Stomach (tissue), 19 donors: ENCODE data around the gene SF3A2. TPM values are rescaled to one million over a fixed set of nuclear protein-coding genes. Genes with fewer than 3 reads are reported as not detected.
A peak's percentile ranks its signal among the peaks of the same experiment; 100 is the strongest.

Experiments used
- DNase-seq, 2 donors: peaks; one replicate each; pipeline versions ENCODE4 v3.0.0 to v3.0.0-alpha.2; 2013 to 2019
- H3K27ac ChIP-seq, 5 donors: fragments of 200-600 bp in 4 of 5; sonication (generic) in 4 of 5; one replicate each; pipeline ENCODE4 v1.5.1; 2013 to 2019; ENCODE audit warnings: mild to moderate bottlenecking in 1 of 5, moderate library complexity in 1 of 5
- H3K27me3 ChIP-seq, 3 donors: fragments of 200-600 bp; sonication (generic); one replicate each; pipeline ENCODE4 v1.5.1; 2017 to 2019; ENCODE audit warnings: mixed run types in 1 of 3
- H3K36me3 ChIP-seq, 4 donors: fragments of 200-600 bp; sonication (generic); 1 replicate in 3 of 4; 2 replicates in 1 of 4; pipeline ENCODE4 v1.5.1; 2016 to 2019
- H3K4me1 ChIP-seq, 4 donors: fragments of 200-600 bp; sonication (generic); one replicate each; pipeline ENCODE4 v1.5.1; 2016 to 2019
- H3K4me3 ChIP-seq, 4 donors: fragments of 200-600 bp; sonication (generic) in 3 of 4; one replicate each; pipeline ENCODE4 v1.5.1; 2016 to 2019; ENCODE audit warnings: mild to moderate bottlenecking in 1 of 4
- H3K9me3 ChIP-seq, 4 donors: fragments of 200-600 bp; sonication (generic); one replicate each; pipeline ENCODE4 v1.5.1; 2016 to 2019
- EP300 ChIP-seq: sonication (generic); formaldehyde crosslinking; IDR thresholded peaks from one replicate; pipeline ENCODE4 v1.6.1; 2017; ENCODE audit warnings: antibody characterized with exemption
- POLR2A ChIP-seq, 4 donors: fragments of 450-650 bp; IDR thresholded peaks; one replicate each; pipeline ENCODE4 v1.6.1; 2016; ENCODE audit warnings: antibody characterized with exemption in 4 of 4, control low read depth in 2 of 4, mild to moderate bottlenecking in 1 of 4, moderate library complexity in 1 of 4
- POLR2AphosphoS5 ChIP-seq, 3 donors: sonication (generic); formaldehyde crosslinking; IDR thresholded peaks; one replicate each; pipeline ENCODE4 v1.6.1; 2016; ENCODE audit warnings: antibody characterized with exemption in 3 of 3
- WGBS, 5 donors: extraction: QIAGEN DNeasy Blood & Tissue Kit in 3 of 5; methylation state at CpG; one replicate each; pipeline versions ENCODE4 v1.1.5 to v1.1.7; 2013 to 2018; 5-methylcytosine and 5-hydroxymethylcytosine counted together
- intact Hi-C: fragments of 100-400 bp; cut with DNase I; formaldehyde crosslinking; loops from one replicate; pipeline ENCODE4 v1.15.1; 2023; ENCODE audit warnings: low total_unique reads
- long read RNA-seq, 10 donors: transcript quantifications; one replicate each; lab custom pipeline, GENCODE V29; 2026
- polyA plus RNA-seq, 3 donors: library from polyadenylated mRNA; stranded (reverse); fragments of 200-250 nt; gene quantifications; one replicate each; pipeline ENCODE4 v1.2.3, GENCODE V29; 2013
- total RNA-seq, 5 donors: library from RNA; depleted of rRNA; stranded (reverse); fragments of >200 nt; gene quantifications; one replicate each; pipeline versions ENCODE4 v1.1.0 to v1.2.3, GENCODE V29; 2014 to 2016
- TF ChIP-seq, protein P1 (sequence below), 7 experiments: fragments of 450-650 bp in 4 of 7; fragments of 200-600 bp in 3 of 7; sonication (generic) in 3 of 7; IDR thresholded peaks; one replicate each; pipeline ENCODE4 v1.5.1; 2016 to 2019; ENCODE audit warnings: antibody characterized with exemption in 7 of 7, control low read depth in 2 of 7, mild to moderate bottlenecking in 1 of 7
- donor health status: healthy with polysubstance abuse.
- donor health status: Bipolar disorder and iron deficiency.
- donor health status: healthy.

SF3A2 gene
- total RNA-seq, result 100 to 1,000 TPM in 1 of 5 donors, 10 to 100 TPM in 4; 25.8 to 214 (median 33.9) TPM
- 10 to 100 TPM; 33.3 to 42.4 (median 40.2) TPM for polyA plus RNA-seq
- long read RNA-seq, donor 1, transcript SF3A2-201 (9 exons, 1,963 nt), result major isoform, 13 of 13 reads
- long read RNA-seq, donor 1, partial matches to known transcripts, result 0 of 13 reads
- long read RNA-seq, donor 1, other reads (novel, unspliced or antisense), result 0 of 13 reads
- long read RNA-seq, donor 2, transcript SF3A2-201 (9 exons, 1,963 nt), result major isoform, 12 of 12 reads
- long read RNA-seq, donor 2, partial matches to known transcripts, result 0 of 12 reads
- long read RNA-seq, donor 2, other reads (novel, unspliced or antisense), result 0 of 12 reads
- long read RNA-seq, donor 3, transcript SF3A2-201 (9 exons, 1,963 nt), result major isoform, 6 of 10 reads
- long read RNA-seq, donor 3, partial matches to known transcripts, result 0 of 10 reads
- long read RNA-seq, donor 3, other reads (novel, unspliced or antisense), result 0 of 10 reads
- long read RNA-seq, donor 4, partial matches to known transcripts, result 0 of 2 reads
- long read RNA-seq, donor 4, other reads (novel, unspliced or antisense), result 0 of 2 reads
- long read RNA-seq, donor 5, transcript SF3A2-201 (9 exons, 1,963 nt), result major isoform, 36 of 79 reads
- long read RNA-seq, donor 5, partial matches to known transcripts, result 43 of 79 reads
- long read RNA-seq, donor 5, other reads (novel, unspliced or antisense), result 0 of 79 reads
- long read RNA-seq, donor 6, transcript SF3A2-201 (9 exons, 1,963 nt), result major isoform, 35 of 51 reads
- long read RNA-seq, donor 6, partial matches to known transcripts, result 14 of 51 reads
- long read RNA-seq, donor 6, other reads (novel, unspliced or antisense), result 0 of 51 reads
- long read RNA-seq, donor 7, transcript SF3A2-201 (9 exons, 1,963 nt), result major isoform, 29 of 71 reads
- long read RNA-seq, donor 7, partial matches to known transcripts, result 42 of 71 reads
- long read RNA-seq, donor 7, other reads (novel, unspliced or antisense), result 0 of 71 reads
- long read RNA-seq, donor 8, transcript SF3A2-201 (9 exons, 1,963 nt), result major isoform, 18 of 19 reads
- long read RNA-seq, donor 8, partial matches to known transcripts, result 0 of 19 reads
- long read RNA-seq, donor 8, other reads (novel, unspliced or antisense), result 0 of 19 reads
- long read RNA-seq, donor 9, transcript SF3A2-201 (9 exons, 1,963 nt), result major isoform, 10 of 12 reads
- long read RNA-seq, donor 9, partial matches to known transcripts, result 0 of 12 reads
- long read RNA-seq, donor 9, other reads (novel, unspliced or antisense), result 0 of 12 reads
- long read RNA-seq, donor 10, transcript SF3A2-201 (9 exons, 1,963 nt), result major isoform, 5 of 5 reads
- long read RNA-seq, donor 10, partial matches to known transcripts, result 0 of 5 reads
- long read RNA-seq, donor 10, other reads (novel, unspliced or antisense), result 0 of 5 reads

- 0% methylated on average over 23 to 78 of the region's 80 CpGs for WGBS, 5 donors
- peak; percentile 97 to 99 for DNase-seq
- Histone ChIP-seq H3K4me3 (peak within 1 kb of the TSS; percentile 74 to 99 (median 91)), H3K36me3 (peaks cover 11 to 30% (median 29%) of the 10 kb centered on the region in 4 donors), H3K4me1 (peaks cover 60 to 86% (median 82%) of the 10 kb centered on the region in 4 donors), H3K9me3 (no peaks in the 10 kb centered on the region), H3K27ac (peak within 1 kb of the TSS; percentile 92 to 99 (median 99)), H3K27me3 (no peaks in the 10 kb centered on the region)
- TF ChIP-seq POLR2A (IDR thresholded peaks at IDR 0.05) (peak in 2 of 4 donors; percentile 37 to 48), POLR2AphosphoS5 (IDR thresholded peaks at IDR 0.05) (peak; percentile 91 to 96 (median 93)), EP300 (no peak)
- TF ChIP-seq, protein P1, sequence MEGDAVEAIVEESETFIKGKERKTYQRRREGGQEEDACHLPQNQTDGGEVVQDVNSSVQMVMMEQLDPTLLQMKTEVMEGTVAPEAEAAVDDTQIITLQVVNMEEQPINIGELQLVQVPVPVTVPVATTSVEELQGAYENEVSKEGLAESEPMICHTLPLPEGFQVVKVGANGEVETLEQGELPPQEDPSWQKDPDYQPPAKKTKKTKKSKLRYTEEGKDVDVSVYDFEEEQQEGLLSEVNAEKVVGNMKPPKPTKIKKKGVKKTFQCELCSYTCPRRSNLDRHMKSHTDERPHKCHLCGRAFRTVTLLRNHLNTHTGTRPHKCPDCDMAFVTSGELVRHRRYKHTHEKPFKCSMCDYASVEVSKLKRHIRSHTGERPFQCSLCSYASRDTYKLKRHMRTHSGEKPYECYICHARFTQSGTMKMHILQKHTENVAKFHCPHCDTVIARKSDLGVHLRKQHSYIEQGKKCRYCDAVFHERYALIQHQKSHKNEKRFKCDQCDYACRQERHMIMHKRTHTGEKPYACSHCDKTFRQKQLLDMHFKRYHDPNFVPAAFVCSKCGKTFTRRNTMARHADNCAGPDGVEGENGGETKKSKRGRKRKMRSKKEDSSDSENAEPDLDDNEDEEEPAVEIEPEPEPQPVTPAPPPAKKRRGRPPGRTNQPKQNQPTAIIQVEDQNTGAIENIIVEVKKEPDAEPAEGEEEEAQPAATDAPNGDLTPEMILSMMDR (IDR thresholded peaks at IDR 0.05), result peak in 6 of 7 experiments; percentile 3 to 99 (median 98)
- intact Hi-C loops, result loop anchor here (10.0 kb wide), 1 partner anchor 88 kb away; the partner anchor contains the start of genes LSM7 and SPPL2B
These were observed at the start of gene SF3A2, which contains the start of gene PLEKHJ1 for GRCh38 chr19:2236314-2237050. Gene SF3A2, plus strand, starts transcription at chr19:2236824. Its CDS starts 6,595 bp downstream, at chr19:2243419. Gene PLEKHJ1, minus strand, starts transcription at chr19:2236329. Its CDS starts 81 bp downstream, at chr19:2236248.

GRCh38 chr19:2187159-2187558 is 49.5 kb upstream of the SF3A2 start:
- peaks cover 14 to 59% (median 37%) of the 10 kb centered on the region in 4 donors for H3K4me1 ChIP-seq
- H3K9me3 ChIP-seq, result no peaks in the 10 kb centered on the region
- H3K4me3 ChIP-seq, result no peak overlapping the region
- peak overlapping the region in 3 of 5 donors; percentile 73 to 81 (median 76) for H3K27ac ChIP-seq
- DNase-seq, result no peak
- no peaks in the 10 kb centered on the region for H3K27me3 ChIP-seq
- TF ChIP-seq POLR2A (IDR thresholded peaks at IDR 0.05) (no peak), EP300 (no peak), POLR2AphosphoS5 (IDR thresholded peaks at IDR 0.05) (no peak)
- TF ChIP-seq, protein P1 (IDR thresholded peaks at IDR 0.05), result no peak
- intact Hi-C loops, result no loop called here
- 75 to 92% (median 81%) methylated on average over 11 to 13 of the region's 13 CpGs for WGBS, 5 donors
- H3K36me3 ChIP-seq, result peaks cover 44 to 95% (median 81%) of the 10 kb centered on the region in 4 donors

GRCh38 chr19:2188708-2189385 is 47.8 kb upstream of the SF3A2 start:
- WGBS, 5 donors, result 90 to 100% (median 93%) methylated on average over 9 to 19 of the region's 19 CpGs
- H3K36me3 ChIP-seq, result peaks cover 52 to 96% (median 80%) of the 10 kb centered on the region in 4 donors
- DNase-seq, result no peak
- H3K4me1 ChIP-seq, result peaks cover 14 to 44% (median 30%) of the 10 kb centered on the region in 4 donors
- H3K4me3 ChIP-seq, result no peak overlapping the region
- H3K9me3 ChIP-seq, result no peaks in the 10 kb centered on the region
- no peaks in the 10 kb centered on the region for H3K27me3 ChIP-seq
- TF ChIP-seq POLR2AphosphoS5 (IDR thresholded peaks at IDR 0.05), result no peak
- TF ChIP-seq EP300, result no peak
- TF ChIP-seq, protein P1 (IDR thresholded peaks at IDR 0.05), result no peak
- TF ChIP-seq POLR2A (IDR thresholded peaks at IDR 0.05), result no peak
- intact Hi-C loops, result no loop called here
- H3K27ac ChIP-seq, result peak overlapping the region in 1 of 5 donors; percentile 17
